Erythroblast (primary cell): Measurements from ENCODE around the gene RIPOR2.

ENCODE experiments used
- GATA1 ChIP-seq: IDR thresholded peaks from 2 replicates; pipeline ENCODE4 v1.6.1; 2011; ENCODE audit warnings: low read depth, mild to moderate bottlenecking, control low read depth, low read length, moderate library complexity
- POLR2A ChIP-seq: IDR thresholded peaks from 2 replicates; pipeline ENCODE4 v1.6.1; 2011; ENCODE audit warnings: mild to moderate bottlenecking, low read length

- TF ChIP-seq POLR2A, result no peak
- TF ChIP-seq GATA1, result no peak
Measured at GRCh38 chr6:24807584-24807983, 128.2 kb downstream of the RIPOR2 start.
